ENCODE results near the gene TMEM181. TPM values are rescaled to one million over a fixed set of nuclear protein-coding genes. Genes with fewer than 3 reads are reported as not detected.
"Not testable (repeated sequence)": the region's sequence is repeated elsewhere in the genome, so short reads cannot be mapped to it uniquely, and the experiment has no call there.

The TMEM181 gene
- total RNA-seq, 1 donor from 2014 or later: 18.4 TPM

DNA sequence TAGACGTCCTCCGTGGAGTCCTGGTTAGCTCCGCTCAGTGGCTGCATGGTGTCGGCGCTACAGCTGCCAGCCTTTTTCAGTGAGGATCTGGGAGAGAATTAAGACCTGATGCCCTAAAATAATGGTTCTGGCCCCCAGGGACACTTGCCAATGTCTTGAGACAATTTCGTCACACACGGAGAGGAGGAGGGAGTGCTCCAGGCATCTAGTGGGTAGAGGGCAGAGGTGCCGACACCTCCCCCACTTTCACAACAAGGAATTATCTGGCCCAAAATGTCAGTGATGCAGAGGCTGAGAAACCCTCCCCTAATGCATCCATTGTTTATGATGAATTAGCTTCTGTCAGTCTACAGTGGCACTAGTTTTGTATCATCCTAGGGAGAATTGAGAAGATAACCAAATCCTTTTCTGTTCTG is 24.4 kb downstream of the TMEM181 start:
- intact Hi-C loops (cut with DNase I): no loop called here
- DNase-seq (ENCODE audit: low spot score) (no peak), ATAC-seq (no peak)

- DNase-seq (ENCODE audit: low spot score) (no peak), ATAC-seq (no peak)
- intact Hi-C loops (cut with DNase I): no loop called here
Measured at GRCh38 chr6:158586652-158587051, 26.8 kb downstream of the TMEM181 start.

GRCh38 chr6:158589366-158589765 is 29.5 kb downstream of the TMEM181 start:
- no peak for DNase-seq (ENCODE audit: low spot score)
- ATAC-seq: no peak
- intact Hi-C loops (cut with DNase I): no loop called here

DNA sequence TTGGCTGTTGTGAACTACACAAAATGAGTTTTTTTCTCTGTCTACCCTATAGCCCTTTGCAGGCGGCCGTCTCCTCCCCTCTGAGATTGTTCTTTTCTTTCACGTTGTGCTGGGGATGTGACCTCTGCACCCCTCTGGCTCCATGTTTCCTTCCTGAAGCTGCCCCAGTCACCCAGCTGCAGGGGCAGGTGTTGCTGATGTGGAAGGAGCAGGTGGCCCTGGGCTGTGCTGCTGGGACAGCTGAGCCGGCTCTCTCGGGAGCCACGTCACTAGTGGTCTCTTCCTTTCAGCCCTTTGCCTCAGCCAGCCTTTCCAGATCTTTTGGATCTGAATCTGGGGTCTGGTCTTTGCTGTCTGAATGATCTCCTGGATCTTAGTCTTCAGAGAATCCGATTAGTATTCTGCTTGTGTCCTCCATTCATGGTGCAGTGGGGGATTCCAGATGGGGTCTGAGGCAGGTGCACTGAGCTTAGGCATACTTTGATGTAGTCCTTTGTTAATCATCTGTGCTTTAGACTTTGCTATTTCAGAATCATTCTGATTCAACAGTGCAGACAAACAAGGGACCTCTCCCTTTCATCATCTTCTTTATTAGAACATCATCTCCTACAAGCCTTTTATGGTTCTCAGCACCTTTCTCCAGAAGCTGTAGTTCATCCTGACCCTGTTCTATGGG is 31.4 kb downstream of the TMEM181 start:
- ATAC-seq: no peak
- intact Hi-C loops (cut with DNase I): no loop called here
- no peak for DNase-seq (ENCODE audit: low spot score)

- no peak for ATAC-seq
- intact Hi-C loops (cut with DNase I): no loop called here
Measured at GRCh38 chr6:158591810-158592209, 31.9 kb downstream of the TMEM181 start.

DNA sequence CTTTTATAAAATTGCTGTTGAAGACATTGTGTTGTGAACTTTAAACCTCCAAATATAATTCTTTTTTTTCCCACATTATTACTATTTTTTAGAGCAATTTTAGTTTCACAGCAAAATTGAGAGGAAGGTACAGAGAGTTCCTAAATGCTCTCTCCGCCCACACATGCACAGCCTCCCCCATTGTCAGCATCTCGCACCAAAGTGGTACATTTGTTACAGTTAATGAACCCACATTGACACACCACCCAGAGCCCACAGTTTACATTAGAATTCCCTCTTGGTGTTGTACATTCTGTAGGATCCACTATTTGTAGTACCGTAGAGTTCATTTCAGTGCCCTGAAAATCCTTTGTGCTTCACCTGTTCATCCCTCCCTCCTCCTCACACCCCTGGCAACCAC is 33.8 kb downstream of the TMEM181 start:
- intact Hi-C loops (cut with DNase I): no loop called here
- DNase-seq (ENCODE audit: low spot score) (no peak), ATAC-seq (no peak)

More at GRCh38 chr6:158591810-158592209, 31.9 kb downstream of the TMEM181 start:
- no peak for DNase-seq (ENCODE audit: low spot score)

DNA sequence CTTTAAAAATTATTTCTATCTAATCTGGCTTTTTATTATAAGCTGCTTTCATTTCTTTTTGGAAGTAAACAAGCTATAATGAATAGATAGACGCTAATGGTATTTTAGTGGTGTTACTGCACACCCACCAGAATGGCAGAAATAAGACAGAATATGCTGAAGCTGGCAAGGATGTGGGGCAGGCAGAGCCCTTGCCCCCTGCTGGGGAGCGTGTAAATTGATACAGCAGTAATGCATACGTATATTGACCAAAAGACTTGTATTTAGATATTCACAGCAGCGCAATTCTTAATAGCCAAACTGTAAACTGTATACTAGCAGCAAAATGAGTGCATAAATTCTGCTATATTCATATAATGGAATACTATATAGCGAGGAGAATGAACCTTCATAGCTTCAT is 35.3 kb downstream of the TMEM181 start:
- DNase-seq (ENCODE audit: low spot score) (no peak), ATAC-seq (no peak)

GRCh38 chr6:158596861-158597260 is 37.0 kb downstream of the TMEM181 start:
- DNase-seq (ENCODE audit: low spot score) (no peak), ATAC-seq (no peak)
- intact Hi-C loops (cut with DNase I): no loop called here

More for the DNA sequence above, 35.3 kb downstream of the TMEM181 start:
- intact Hi-C loops (cut with DNase I): no loop called here

GRCh38 chr6:158597565-158597964 is 37.7 kb downstream of the TMEM181 start:
- intact Hi-C loops (cut with DNase I): no loop called here
- ATAC-seq (no peak), DNase-seq (ENCODE audit: low spot score) (no peak)

- ATAC-seq (no peak), DNase-seq (ENCODE audit: low spot score) (no peak)
- intact Hi-C loops (cut with DNase I): loop anchor here (10.0 kb wide), 1 partner anchor 375 kb away; no protein-coding TSS in a partner anchor
Measured at GRCh38 chr6:158599635-158600034, 39.7 kb downstream of the TMEM181 start.

GRCh38 chr6:158603261-158604047 is 43.6 kb downstream of the TMEM181 start:
- DNase-seq (ENCODE audit: low spot score) (no peak), ATAC-seq (no peak)
- intact Hi-C loops (cut with DNase I): loop anchor here (10.0 kb wide), 1 partner anchor 379 kb away; no protein-coding TSS in a partner anchor

DNA sequence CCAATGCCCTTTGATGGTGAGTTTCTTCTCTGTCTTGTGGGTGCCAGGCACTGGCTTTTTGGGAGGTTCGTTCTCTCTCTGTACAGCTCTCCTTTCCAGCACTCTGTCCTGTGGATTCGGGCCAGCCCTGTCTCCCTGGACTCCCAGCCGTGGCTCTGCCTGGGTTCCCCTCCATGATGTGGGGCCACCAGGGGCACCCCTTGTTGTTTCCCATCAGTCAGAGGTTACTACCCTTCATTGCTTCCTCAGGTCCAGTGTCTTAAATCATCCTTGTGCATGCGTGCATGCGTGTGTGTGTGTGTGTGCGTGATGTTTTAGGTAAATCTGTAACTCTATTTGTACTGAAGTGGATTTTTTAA is 44.1 kb downstream of the TMEM181 start:
- no peak for ATAC-seq
- intact Hi-C loops (cut with DNase I): loop anchor here (10.0 kb wide), 1 partner anchor 379 kb away; no protein-coding TSS in a partner anchor

GRCh38 chr6:158605266-158605878 is 45.5 kb downstream of the TMEM181 start:
- DNase-seq (ENCODE audit: low spot score) (peak; percentile 73), ATAC-seq (peak; percentile 74)
- intact Hi-C loops (cut with DNase I): loop anchor here (10.0 kb wide), 1 partner anchor 381 kb away; no protein-coding TSS in a partner anchor

More for the DNA sequence above, 44.1 kb downstream of the TMEM181 start:
- no peak for DNase-seq (ENCODE audit: low spot score)

DNA sequence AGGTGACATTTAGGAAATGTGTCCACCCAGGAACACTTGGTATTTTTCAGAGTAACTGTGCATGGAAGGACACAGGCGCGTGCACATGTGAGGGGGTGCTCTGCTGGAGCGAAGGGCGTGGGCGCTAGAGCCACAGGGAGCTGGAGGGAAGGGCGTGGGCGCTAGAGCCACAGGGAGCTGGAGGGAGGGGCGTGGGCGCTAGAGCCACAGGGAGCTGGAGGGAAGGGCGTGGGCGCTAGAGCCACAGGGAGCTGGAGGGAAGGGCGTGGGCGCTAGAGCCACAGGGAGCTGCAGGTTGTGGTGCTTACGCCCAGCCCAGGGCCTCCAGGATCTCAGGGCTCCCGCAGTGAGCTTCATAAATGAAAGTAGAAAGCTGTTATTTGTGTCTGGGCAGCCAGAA is 46.1 kb downstream of the TMEM181 start:
- intact Hi-C loops (cut with DNase I): loop anchor here (10.0 kb wide), 1 partner anchor 381 kb away; no protein-coding TSS in a partner anchor
- ATAC-seq; DNase-seq (ENCODE audit: low spot score): not testable (repeated sequence)

- intact Hi-C loops (cut with DNase I): loop anchor here (10.0 kb wide), 1 partner anchor 382 kb away; no protein-coding TSS in a partner anchor
- no peak for DNase-seq (ENCODE audit: low spot score)
- no peak for ATAC-seq
Measured at GRCh38 chr6:158606935-158607334, 47.0 kb downstream of the TMEM181 start.

GRCh38 chr6:158607411-158608170 is 47.7 kb downstream of the TMEM181 start:
- peak; percentile 19 for DNase-seq (ENCODE audit: low spot score)
- no peak for ATAC-seq
- intact Hi-C loops (cut with DNase I): loop anchor here (10.0 kb wide), 1 partner anchor 383 kb away; no protein-coding TSS in a partner anchor

DNA sequence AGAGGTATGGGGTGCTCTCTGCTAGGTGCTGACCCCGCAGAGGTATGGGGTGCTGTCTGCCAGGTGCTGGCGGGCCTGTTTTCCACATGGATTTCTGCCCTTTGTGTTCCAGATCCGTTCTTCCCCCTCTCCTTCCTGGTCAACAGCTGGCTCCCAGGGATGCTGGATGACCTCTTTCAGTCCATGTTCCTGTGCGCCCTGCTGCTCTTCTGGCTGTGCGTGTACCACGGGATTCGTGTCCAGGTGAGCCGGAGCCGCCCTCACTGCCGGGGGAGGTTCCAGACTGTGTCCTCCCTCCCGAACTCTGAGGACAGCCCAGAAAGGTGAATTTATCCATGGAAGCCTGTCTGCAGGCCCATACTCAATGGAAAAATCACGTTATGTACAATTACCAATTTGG is 48.3 kb downstream of the TMEM181 start:
- DNase-seq (ENCODE audit: low spot score) (peak; percentile 49), ATAC-seq (no peak)
- intact Hi-C loops (cut with DNase I): loop anchor here (10.0 kb wide), 1 partner anchor 383 kb away; no protein-coding TSS in a partner anchor

DNA sequence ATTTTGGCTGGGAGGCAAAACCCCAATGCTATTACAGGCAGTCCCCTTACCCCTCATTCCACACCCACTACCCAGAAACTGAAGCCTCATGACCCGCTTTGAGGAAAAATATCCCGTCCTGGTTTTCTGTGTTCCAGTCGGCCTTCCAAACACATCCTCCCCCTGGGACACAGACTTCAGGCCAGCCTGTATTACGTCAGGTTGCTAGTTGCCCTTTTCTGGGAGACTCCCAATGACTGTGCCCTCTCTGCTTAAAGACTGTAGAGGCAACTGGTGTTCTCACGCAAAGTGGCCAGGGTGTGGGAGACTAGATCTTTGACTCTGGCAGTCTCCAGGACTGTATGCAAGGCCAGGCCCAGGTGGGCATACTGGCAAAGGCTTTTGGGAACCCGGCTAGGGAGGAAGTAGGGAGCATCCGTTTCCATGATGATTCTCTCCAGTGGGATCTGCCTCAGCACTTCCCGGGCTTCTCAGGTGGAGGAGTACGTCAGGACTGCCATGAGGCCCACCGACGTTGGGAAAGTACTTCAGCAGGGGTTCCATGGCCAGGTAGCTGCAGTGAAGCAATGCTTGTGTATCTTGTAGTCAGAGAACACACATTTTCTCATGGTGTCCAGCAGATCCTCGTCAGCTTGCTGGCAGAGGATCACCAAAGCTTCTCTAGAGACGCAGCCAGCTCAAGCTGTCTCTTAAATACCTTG is 49.7 kb downstream of the TMEM181 start:
- intact Hi-C loops (cut with DNase I): loop anchor here (10.0 kb wide), 1 partner anchor 385 kb away; no protein-coding TSS in a partner anchor
- DNase-seq (ENCODE audit: low spot score) (no peak), ATAC-seq (peak; percentile 62)
